22Rv1 (cell line): ENCODE data around the gene TENM4.

Source experiments
- ZFX ChIP-seq: fragments of 450-650 bp; IDR thresholded peaks from 2 replicates; pipeline ENCODE4 v1.6.1; 2017; ENCODE audit warnings: antibody characterized with exemption, borderline replicate concordance
- TF ChIP-seq, protein P1 (sequence below): fragments of 450-650 bp; IDR thresholded peaks from 2 replicates; pipeline ENCODE4 v1.5.1; 2017; ENCODE audit warnings: mild to moderate bottlenecking

- TF ChIP-seq, protein P1, sequence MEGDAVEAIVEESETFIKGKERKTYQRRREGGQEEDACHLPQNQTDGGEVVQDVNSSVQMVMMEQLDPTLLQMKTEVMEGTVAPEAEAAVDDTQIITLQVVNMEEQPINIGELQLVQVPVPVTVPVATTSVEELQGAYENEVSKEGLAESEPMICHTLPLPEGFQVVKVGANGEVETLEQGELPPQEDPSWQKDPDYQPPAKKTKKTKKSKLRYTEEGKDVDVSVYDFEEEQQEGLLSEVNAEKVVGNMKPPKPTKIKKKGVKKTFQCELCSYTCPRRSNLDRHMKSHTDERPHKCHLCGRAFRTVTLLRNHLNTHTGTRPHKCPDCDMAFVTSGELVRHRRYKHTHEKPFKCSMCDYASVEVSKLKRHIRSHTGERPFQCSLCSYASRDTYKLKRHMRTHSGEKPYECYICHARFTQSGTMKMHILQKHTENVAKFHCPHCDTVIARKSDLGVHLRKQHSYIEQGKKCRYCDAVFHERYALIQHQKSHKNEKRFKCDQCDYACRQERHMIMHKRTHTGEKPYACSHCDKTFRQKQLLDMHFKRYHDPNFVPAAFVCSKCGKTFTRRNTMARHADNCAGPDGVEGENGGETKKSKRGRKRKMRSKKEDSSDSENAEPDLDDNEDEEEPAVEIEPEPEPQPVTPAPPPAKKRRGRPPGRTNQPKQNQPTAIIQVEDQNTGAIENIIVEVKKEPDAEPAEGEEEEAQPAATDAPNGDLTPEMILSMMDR = no peak
- TF ChIP-seq ZFX = no peak
Observed at GRCh38 chr11:79092791-79093353, 348.0 kb downstream of the TENM4 start.
